Skeletal muscle tissue (tissue), 4 donors: ENCODE data around the gene LPCAT2. TPM values are rescaled to one million over a fixed set of nuclear protein-coding genes. Genes with fewer than 3 reads are reported as not detected.

Experiments
- H3K27ac ChIP-seq: one replicate; pipeline ENCODE4 v1.7.0; 2013; ENCODE audit warnings: mild to moderate bottlenecking, low read depth, low read length, inconsistent platforms
- H3K27me3 ChIP-seq, 3 donors: one replicate each; pipeline ENCODE4 v1.7.0; 2013; ENCODE audit warnings: low read length in 3 of 3; ENCODE audit not compliant: control insufficient read depth in 3 of 3, insufficient read depth in 3 of 3
- H3K36me3 ChIP-seq, 3 donors: one replicate each; pipeline ENCODE4 v1.7.0; 2013; ENCODE audit warnings: low read length in 3 of 3; ENCODE audit not compliant: control insufficient read depth in 3 of 3, insufficient read depth in 3 of 3
- H3K4me1 ChIP-seq, 3 donors: one replicate each; pipeline ENCODE4 v1.7.0; 2013; ENCODE audit warnings: low read length in 3 of 3, mild to moderate bottlenecking in 3 of 3; ENCODE audit not compliant: control insufficient read depth in 3 of 3, insufficient read depth in 3 of 3
- H3K4me3 ChIP-seq, 3 donors: one replicate each; pipeline ENCODE4 v1.7.0; 2013; ENCODE audit warnings: low read length in 3 of 3
- H3K9ac ChIP-seq, 3 donors: one replicate each; pipeline ENCODE4 v1.7.0; 2013; ENCODE audit warnings: low read length in 3 of 3, mild to moderate bottlenecking in 3 of 3, moderate library complexity in 2 of 3, low read depth in 1 of 3
- H3K9me3 ChIP-seq, 3 donors: one replicate each; pipeline ENCODE4 v1.7.0; 2013; ENCODE audit warnings: low read length in 3 of 3; ENCODE audit not compliant: control insufficient read depth in 3 of 3
- total RNA-seq: library from RNA; depleted of rRNA; stranded (reverse); fragments of >200 nt; gene quantifications from one replicate; pipeline ENCODE4 v1.2.3, GENCODE V29; 2014
- donor health status: Osteomylitis.

LPCAT2 gene
- total RNA-seq, 1 donor from 2014 or later, result 24.5 TPM

GRCh38 chr16:55491691-55492090, 17.2 kb upstream of the LPCAT2 start:
- Histone ChIP-seq H3K36me3 (peaks cover 17 to 24% (median 19%) of the 10 kb centered on the region in 3 donors), H3K4me3 (no peak overlapping the region), H3K4me1 (peaks cover 5 to 30% (median 14%) of the 10 kb centered on the region in 3 donors), H3K9me3 (no peaks in the 10 kb centered on the region), H3K27me3 (peaks cover 0 to 2% (median 0%) of the 10 kb centered on the region in 3 donors), H3K9ac (no peak overlapping the region), H3K27ac (no peak overlapping the region)

DNA sequence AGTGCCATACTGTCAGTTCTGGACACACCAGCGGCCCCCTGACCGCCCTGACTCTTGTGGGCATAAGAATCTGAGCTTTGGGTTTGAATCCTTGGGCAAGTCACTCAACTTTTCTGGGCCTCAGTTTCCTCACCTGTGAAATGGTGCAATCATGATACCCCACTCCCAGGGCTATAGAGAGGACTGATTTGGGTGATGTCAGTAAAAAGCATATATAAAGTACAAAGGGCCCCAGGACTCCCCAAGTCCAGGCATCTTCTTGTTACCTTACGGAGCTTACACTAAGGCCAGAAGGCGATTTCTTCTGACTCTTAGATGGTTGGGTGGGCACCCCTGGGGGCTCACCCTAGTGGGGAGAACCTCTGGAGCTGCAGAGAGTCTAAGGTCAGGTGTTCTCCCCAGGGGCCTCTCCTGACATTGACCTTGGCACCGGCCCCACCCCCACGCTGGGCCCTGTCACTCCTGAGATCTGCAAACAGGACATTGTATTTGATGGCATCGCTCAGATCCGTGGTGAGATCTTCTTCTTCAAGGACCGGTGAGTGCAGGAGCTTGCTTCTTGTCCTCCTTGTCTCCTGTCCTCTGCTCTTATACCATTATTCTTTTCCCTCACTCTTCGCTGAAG, 16.0 kb upstream of the LPCAT2 start:
- Histone ChIP-seq H3K27me3 (peaks cover 0 to 2% (median 0%) of the 10 kb centered on the region in 3 donors), H3K4me1 (peaks cover 5 to 20% (median 11%) of the 10 kb centered on the region in 3 donors), H3K36me3 (peaks cover 18 to 22% (median 22%) of the 10 kb centered on the region in 3 donors), H3K27ac (no peak overlapping the region), H3K9me3 (no peaks in the 10 kb centered on the region), H3K4me3 (no peak overlapping the region), H3K9ac (no peak overlapping the region)

DNA sequence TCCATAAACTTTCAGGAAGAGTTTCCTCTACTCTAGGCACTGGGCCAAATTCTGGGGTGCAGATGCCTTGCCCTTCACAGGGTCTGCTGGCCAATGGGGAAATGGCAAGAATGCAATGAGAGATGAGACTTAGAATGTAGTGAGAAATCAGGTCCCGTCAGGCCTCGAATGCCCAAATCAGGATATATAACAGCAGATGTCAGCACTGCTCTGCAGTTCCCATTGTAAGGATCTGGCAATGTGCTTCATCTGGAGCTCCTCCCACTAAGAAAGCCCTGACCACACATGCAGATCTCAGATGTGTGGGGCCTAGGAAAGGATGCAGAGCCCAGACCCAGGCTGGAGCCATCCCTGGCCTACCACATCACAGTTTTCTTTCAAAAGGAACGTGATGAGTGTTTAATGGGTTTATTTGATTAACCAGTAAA, 13.9 kb upstream of the LPCAT2 start:
- H3K4me1 ChIP-seq, result peaks cover 2 to 17% (median 7%) of the 10 kb centered on the region in 3 donors
- H3K9ac ChIP-seq, result no peak overlapping the region
- no peak overlapping the region for H3K27ac ChIP-seq
- H3K4me3 ChIP-seq, result no peak overlapping the region
- no peaks in the 10 kb centered on the region for H3K9me3 ChIP-seq
- peaks cover 5 to 17% (median 16%) of the 10 kb centered on the region in 3 donors for H3K36me3 ChIP-seq
- no peaks in the 10 kb centered on the region for H3K27me3 ChIP-seq

- Histone ChIP-seq H3K9me3 (no peaks in the 10 kb centered on the region), H3K36me3 (peaks cover 0 to 17% (median 13%) of the 10 kb centered on the region in 3 donors), H3K27me3 (no peaks in the 10 kb centered on the region), H3K27ac (no peak overlapping the region), H3K4me1 (peaks cover 6 to 24% (median 13%) of the 10 kb centered on the region in 3 donors), H3K4me3 (no peak overlapping the region), H3K9ac (no peak overlapping the region)
Measured at GRCh38 chr16:55495616-55496289, 13.1 kb upstream of the LPCAT2 start.

GRCh38 chr16:55496509-55497145, 12.2 kb upstream of the LPCAT2 start:
- Histone ChIP-seq H3K9ac (no peak overlapping the region), H3K36me3 (peaks cover 0 to 17% (median 13%) of the 10 kb centered on the region in 3 donors), H3K27me3 (no peaks in the 10 kb centered on the region), H3K4me3 (no peak overlapping the region), H3K9me3 (no peaks in the 10 kb centered on the region), H3K4me1 (peaks cover 6 to 28% (median 20%) of the 10 kb centered on the region in 3 donors), H3K27ac (no peak overlapping the region)

DNA sequence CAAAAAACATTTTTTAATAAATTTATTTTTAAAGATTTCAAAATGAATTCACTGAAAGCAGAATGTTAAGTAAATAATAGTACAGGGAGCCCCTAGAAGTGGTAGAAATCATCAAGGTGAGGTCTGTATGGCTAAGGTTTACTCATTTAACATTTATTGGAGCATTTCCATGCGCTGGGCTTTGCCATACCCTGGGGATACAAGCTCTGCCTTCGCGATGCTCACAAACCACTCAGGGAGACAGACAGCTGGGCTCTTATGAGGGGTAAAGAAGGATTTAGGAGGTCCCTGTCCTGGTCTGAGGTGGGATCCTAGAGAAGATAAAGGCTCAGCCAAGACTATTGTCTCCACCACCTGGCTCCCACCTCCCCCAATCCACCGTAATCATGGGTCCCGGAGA, 11.3 kb upstream of the LPCAT2 start:
- peaks cover 0 to 17% (median 12%) of the 10 kb centered on the region in 3 donors for H3K36me3 ChIP-seq
- H3K9me3 ChIP-seq, result no peaks in the 10 kb centered on the region
- H3K4me3 ChIP-seq, result no peak overlapping the region
- no peak overlapping the region for H3K27ac ChIP-seq
- H3K4me1 ChIP-seq, result peaks cover 14 to 37% (median 28%) of the 10 kb centered on the region in 3 donors
- no peak overlapping the region for H3K9ac ChIP-seq
- H3K27me3 ChIP-seq, result no peaks in the 10 kb centered on the region

DNA sequence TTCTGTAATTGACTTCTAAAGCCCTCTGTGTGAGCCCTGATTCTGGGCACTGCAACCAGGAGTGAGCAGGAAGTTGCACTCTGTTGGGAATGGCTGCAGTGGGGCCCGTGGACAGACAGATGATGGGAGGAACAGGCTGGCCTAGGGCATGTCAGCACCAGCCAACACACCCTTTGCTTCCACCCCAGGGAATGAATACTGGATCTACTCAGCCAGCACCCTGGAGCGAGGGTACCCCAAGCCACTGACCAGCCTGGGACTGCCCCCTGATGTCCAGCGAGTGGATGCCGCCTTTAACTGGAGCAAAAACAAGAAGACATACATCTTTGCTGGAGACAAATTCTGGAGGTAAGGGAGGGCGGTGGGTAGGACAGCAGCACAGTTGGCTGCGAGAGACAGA, 10.8 kb upstream of the LPCAT2 start:
- peaks cover 0 to 17% (median 10%) of the 10 kb centered on the region in 3 donors for H3K36me3 ChIP-seq
- no peaks in the 10 kb centered on the region for H3K9me3 ChIP-seq
- no peak overlapping the region for H3K27ac ChIP-seq
- H3K27me3 ChIP-seq, result no peaks in the 10 kb centered on the region
- H3K4me3 ChIP-seq, result no peak overlapping the region
- no peak overlapping the region for H3K9ac ChIP-seq
- H3K4me1 ChIP-seq, result peaks cover 19 to 42% (median 33%) of the 10 kb centered on the region in 3 donors

DNA sequence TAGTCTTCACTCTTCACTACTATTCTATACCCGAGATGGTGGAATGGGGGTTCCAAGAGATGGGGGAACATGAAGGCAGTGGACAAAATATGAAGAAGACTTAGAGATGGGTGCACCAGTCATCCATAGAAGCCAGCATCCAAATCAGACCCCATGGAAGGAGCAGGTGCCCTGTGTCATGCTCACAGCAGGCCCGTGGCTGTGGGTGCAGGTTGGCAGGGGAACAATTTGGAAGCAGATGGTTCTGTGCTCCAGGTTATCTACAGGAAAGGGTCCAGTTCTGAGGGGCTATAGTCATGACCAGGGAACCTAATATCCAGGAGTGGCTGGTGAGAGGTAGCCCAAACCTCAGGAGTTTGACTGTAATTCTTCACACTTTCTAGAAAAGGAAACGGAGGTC, 9.6 kb upstream of the LPCAT2 start:
- Histone ChIP-seq H3K4me3 (no peak overlapping the region), H3K9me3 (no peaks in the 10 kb centered on the region), H3K27me3 (no peaks in the 10 kb centered on the region), H3K9ac (no peak overlapping the region), H3K4me1 (peaks cover 21 to 45% (median 36%) of the 10 kb centered on the region in 3 donors), H3K36me3 (peaks cover 0 to 13% (median 10%) of the 10 kb centered on the region in 3 donors), H3K27ac (peak overlapping the region; percentile 28)

DNA sequence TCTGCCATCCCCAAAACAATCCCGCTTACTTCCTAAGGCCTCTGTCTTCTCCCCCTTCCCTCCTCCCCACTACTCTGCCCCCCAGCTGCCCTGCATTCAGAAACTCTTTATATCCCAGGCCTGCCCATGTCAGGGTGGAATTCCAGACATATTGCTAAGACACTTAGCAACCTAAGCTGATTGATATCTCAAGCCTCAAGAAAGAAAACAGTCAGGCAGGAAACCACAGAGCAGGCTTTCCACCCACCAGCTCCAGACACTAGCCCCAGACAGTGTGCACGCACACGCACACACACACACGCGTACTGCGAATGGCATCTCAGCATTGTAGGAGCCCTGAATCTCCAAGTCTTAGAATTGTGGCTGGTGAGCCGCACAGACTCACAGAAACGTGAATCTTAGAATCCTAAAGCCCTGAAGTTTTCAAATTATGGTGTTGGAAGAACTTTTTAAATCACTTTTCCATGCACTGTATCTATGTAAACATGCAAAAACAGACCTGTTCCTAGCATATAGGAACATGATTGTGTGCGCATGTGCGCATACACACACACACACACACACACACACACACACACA, 8.8 kb upstream of the LPCAT2 start:
- H3K4me1 ChIP-seq, result peaks cover 21 to 39% (median 33%) of the 10 kb centered on the region in 3 donors
- no peaks in the 10 kb centered on the region for H3K27me3 ChIP-seq
- peaks cover 0 to 13% (median 10%) of the 10 kb centered on the region in 3 donors for H3K36me3 ChIP-seq
- no peak overlapping the region for H3K4me3 ChIP-seq
- H3K9ac ChIP-seq, result peak overlapping the region in 1 of 3 donors; percentile 33
- H3K9me3 ChIP-seq, result no peaks in the 10 kb centered on the region
- peak overlapping the region; percentile 28 for H3K27ac ChIP-seq
